IMR-90 (cell line): ENCODE results near the gene DSN1.

Experiments
- CTCF ChIP-seq: conservative IDR thresholded peaks from 2 replicates; pipeline ENCODE4 v1.5.1; 2012; ENCODE audit warnings: mild to moderate bottlenecking, low read depth, low read length, improper control_type of control experiment
- RFX5 ChIP-seq: IDR thresholded peaks from 2 replicates; pipeline ENCODE4 v1.8.0; 2012; ENCODE audit warnings: low read depth, mild to moderate bottlenecking, low read length, moderate library complexity

GRCh38 chr20:36784900-36785299 lies 11.3 kb upstream of the DSN1 start:
- TF ChIP-seq CTCF (no peak), RFX5 (no peak)
